Stimulated activated effector memory CD8-positive, alpha-beta T cell treated with anti-CD3 and anti-CD28 coated beads, Interleukin-12 subunit alpha, Interleukin-12 subunit beta, amount 100 ng/mL, for 72 hours (primary cell): ENCODE data around the gene DMRTB1.
A peak's percentile ranks its signal among the peaks of the same experiment; 100 is the strongest.

Experiments used
- ATAC-seq: fragments of 150-1000 bp; cut with Tn5 transposase; 2 replicates; pipeline ENCODE4 v1.10.0; 2021
- DNase-seq, 2 donors: peaks; one replicate each; pipeline ENCODE4 v3.0.0; 2021 to 2022; ENCODE audit warnings: low spot score in 2 of 2
- H3K27ac Mint-ChIP-seq: one replicate; pipeline ENCODE4 v1.8.0; 2022; ENCODE audit warnings: mild to moderate bottlenecking, mixed read lengths
- H3K36me3 Mint-ChIP-seq: one replicate; pipeline ENCODE4 v1.8.0; 2022; ENCODE audit warnings: mild to moderate bottlenecking, mixed read lengths
- H3K4me1 Mint-ChIP-seq: one replicate; pipeline ENCODE4 v1.8.0; 2022; ENCODE audit warnings: mixed read lengths
- H3K4me3 Mint-ChIP-seq: one replicate; pipeline ENCODE4 v1.8.0; 2022; ENCODE audit warnings: mild to moderate bottlenecking, mixed read lengths
- H3K9me3 Mint-ChIP-seq: one replicate; pipeline ENCODE4 v1.8.0; 2022; ENCODE audit warnings: mixed read lengths

Gene DMRTB1

DNA sequence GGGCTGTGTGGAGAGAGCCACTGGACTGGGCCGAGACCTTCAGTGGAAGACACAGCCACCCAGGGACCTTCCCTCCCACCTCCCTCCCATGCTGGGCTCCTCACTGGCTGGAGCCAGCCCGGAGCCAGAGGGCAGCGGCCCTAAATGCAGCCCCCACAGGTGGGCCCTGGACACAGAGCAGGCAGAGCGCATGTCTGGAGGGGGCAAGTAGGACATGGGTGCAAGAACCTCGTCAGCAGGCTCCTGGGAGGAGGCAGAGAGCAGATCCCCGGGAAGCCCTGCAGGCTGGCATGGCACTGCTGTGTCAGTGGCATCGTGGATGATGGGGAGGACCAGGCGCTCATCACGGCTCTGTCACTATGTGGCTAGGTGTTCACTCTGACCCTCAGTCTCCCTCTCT lies 45.7 kb downstream of the DMRTB1 start:
- Mint-ChIP-seq H3K4me3 (no peak overlapping the region), H3K4me1 (peaks cover 8% of the 10 kb centered on the region), H3K9me3 (no peaks in the 10 kb centered on the region), H3K36me3 (no peaks in the 10 kb centered on the region), H3K27ac (no peak overlapping the region)
- DNase-seq (no peak), ATAC-seq (no peak)

DNA sequence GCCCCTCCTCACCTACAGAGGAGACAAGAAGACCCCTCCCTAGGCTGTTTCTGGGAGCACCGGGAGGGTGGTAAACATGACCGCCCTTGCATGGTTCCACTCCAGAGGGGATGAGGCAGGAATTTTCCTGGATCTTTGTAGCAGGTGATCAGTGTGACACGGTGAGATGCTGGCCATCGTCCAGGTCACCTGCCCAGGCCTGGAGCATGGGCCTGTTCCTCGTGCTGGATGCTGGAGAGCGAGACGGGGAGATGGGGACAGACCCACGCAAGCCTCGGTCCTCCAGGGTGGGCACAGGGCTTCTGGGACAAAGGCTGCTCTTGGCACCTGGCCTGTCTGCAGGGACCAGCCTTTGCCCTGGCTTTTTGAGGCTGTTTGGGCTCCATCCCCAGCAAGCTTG lies 46.2 kb downstream of the DMRTB1 start:
- Mint-ChIP-seq H3K9me3 (no peaks in the 10 kb centered on the region), H3K36me3 (no peaks in the 10 kb centered on the region), H3K4me1 (peaks cover 8% of the 10 kb centered on the region), H3K4me3 (no peak overlapping the region), H3K27ac (no peak overlapping the region)
- ATAC-seq = no peak
- DNase-seq = no peak

DNA sequence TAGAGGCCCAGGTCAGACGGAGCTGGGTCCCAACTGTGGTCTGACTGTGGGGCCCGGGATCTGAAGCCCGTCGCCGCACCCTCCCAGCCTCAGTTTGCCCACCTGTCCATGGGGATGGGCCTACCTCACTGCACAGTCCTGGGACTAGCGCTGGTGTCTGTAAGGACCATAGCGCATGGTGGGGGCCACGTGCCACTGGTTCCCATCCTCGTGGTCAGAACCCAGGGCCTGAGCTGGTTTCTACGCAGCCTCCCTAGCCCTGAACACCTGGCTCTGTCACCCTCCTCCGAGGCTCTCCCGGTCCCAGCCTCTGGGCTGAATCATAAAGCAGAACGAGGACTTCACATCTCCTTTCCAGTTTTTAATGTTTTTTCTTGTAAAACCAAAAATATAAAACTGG lies 46.7 kb downstream of the DMRTB1 start:
- ATAC-seq (no peak), DNase-seq (no peak)
- Mint-ChIP-seq H3K4me3 (no peak overlapping the region), H3K27ac (no peak overlapping the region), H3K36me3 (no peaks in the 10 kb centered on the region), H3K4me1 (peaks cover 8% of the 10 kb centered on the region), H3K9me3 (no peaks in the 10 kb centered on the region)

DNA sequence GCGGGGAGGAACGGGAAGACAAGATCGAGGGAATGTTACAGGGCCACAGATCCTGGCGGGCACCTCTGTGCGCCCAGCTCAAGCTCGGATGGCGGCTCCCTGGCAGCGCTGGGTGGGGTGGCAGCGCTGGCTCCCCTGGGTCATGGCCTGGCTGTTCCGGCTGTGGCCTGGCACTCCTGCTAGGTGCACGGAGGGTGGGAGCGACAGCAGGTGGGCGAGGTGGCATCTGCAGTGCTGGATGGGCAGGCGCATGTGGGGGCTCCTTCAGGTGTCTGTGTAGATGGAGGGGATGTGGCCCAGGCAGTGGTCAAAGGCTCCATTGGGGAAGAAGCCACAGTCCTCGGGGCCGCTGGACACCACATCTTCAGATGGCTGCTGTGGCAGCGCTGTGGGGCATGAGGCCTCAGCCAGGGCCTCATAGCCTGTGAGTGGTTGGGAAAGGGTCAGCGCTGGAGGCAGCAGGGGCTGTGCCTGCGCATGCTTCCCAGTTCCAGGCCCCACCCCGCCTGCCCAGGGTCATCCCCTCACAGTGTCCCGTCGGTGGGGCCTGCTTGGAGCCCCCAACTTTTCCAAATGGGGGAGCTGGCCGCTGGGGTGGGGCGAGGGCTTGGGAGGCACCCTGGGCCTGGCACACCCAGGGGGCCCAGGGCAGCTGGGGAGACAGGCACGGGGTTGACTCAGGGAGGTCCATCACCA lies 47.3 kb downstream of the DMRTB1 start:
- Mint-ChIP-seq H3K36me3 (no peaks in the 10 kb centered on the region), H3K4me1 (peaks cover 8% of the 10 kb centered on the region), H3K27ac (no peak overlapping the region), H3K4me3 (no peak overlapping the region), H3K9me3 (no peaks in the 10 kb centered on the region)
- no peak for ATAC-seq
- no peak for DNase-seq

DNA sequence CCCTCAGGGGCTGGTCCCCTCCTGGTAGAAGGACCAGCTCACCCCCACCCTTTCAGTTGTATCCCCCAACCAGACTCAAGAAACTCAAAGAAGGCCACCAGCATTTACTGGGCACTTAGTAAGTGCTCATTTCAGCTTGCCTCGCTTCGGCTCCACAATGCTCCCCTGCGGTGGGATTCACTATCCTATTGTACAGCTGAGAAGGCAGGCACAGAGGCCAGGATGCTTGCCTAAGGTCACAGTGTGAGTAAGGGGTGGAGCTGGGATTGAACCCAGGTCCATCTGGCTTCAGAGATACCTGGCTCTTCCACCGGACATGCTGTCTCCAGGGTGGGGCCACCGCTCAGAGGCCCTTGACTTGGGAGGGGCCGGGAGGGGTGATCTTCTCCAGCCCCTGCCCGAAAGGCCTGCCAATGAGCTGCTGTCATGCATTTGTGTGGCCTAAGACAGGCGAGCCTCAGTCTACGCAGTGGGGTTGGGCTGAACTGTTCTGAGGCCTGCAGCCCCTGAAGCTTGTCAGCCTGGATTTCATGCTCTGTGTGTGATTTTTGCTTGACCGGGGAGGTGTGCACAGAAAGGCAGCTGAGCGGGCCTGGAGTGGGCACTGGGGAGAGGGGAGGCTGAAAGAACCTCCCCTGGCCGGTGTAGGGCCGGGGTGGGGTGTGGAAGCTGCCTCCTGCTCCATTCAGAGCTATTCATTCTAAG lies 48.1 kb downstream of the DMRTB1 start:
- Mint-ChIP-seq H3K27ac (no peak overlapping the region), H3K4me3 (no peak overlapping the region), H3K9me3 (no peaks in the 10 kb centered on the region), H3K4me1 (peaks cover 8% of the 10 kb centered on the region), H3K36me3 (no peaks in the 10 kb centered on the region)
- DNase-seq (no peak), ATAC-seq (no peak)

DNA sequence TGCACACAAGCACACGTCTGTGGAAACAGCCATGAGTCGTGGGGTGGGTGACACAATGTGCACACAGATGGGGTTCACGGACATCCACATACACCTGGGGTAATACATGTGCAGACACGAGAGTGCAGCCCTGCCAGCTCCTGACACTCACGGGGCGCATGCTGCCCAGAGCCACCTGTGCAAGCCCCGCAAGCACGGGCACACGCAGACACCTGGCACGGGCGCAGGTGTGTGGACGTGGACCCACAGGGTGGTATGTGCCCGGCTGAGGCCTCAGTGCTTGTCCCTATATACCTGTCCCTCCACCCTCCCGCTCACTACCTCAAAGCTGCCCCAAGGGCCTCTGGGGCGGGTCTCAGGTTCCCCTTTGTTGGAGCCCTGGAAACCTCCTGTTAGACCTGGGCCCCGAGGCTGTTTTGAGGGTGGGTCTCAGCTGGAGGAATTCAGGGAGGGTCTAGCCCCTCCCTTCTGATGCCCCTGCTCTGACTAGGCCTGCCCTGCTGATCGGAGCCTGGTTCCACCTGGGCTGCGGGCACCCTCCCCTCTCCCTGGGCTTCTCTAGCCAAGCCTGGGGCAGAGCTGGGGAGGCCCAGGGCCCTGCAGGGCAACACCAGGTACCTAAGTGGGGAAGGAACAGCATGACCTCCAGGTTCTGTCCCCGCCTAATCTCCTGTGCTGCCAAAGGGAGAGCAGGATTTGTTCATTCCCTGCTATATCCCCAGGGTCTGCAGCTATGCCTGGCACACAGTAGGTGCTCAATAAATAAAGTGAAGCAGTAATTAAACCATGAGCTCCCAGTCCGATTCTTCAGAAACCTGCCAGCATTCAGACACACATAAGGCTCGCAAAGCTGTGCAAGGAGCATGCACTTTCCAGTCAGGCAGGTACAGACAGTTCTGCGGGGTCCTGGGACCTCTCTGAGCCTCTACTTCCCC lies 49.1 kb downstream of the DMRTB1 start:
- Mint-ChIP-seq H3K4me3 (no peak overlapping the region), H3K36me3 (no peaks in the 10 kb centered on the region), H3K4me1 (peaks cover 8% of the 10 kb centered on the region), H3K27ac (peak overlapping the region; percentile 45), H3K9me3 (no peaks in the 10 kb centered on the region)
- no peak for DNase-seq
- no peak for ATAC-seq

DNA sequence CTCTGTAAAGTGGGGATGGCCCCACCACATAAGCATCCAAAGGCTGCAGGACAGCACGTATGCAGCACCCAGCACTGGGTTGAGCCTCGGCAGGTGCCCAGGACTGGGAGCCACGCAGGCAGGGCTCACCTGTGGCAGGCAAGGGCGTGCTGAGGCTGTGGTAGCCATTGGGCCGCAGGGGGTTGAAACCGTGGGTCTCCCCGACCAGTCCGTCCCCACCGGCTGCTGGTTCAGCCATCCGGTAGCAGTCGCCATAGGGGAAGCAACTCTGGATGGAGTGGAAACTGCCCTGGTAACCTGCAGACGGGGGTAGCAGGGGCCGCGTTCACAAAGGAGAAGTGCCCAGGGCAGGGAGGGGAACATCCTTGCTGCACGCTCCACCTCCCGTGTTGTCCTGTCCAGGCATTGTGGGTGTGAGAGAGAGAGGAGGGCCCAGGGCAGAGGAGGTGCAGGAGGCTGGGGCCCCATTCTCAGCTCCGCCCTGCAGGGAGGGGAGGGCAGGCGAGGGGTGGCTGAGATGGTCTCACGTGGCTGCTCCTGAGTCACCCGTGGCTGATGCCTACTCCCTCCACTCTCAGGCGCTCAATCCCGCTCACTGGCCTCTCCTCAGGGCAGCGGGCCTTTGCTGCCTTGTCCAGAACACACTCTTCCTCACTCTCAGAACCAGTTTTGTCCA lies 49.9 kb downstream of the DMRTB1 start:
- Mint-ChIP-seq H3K36me3 (no peaks in the 10 kb centered on the region), H3K27ac (peak overlapping the region; percentile 45), H3K4me3 (no peak overlapping the region), H3K4me1 (peaks cover 8% of the 10 kb centered on the region), H3K9me3 (no peaks in the 10 kb centered on the region)
- DNase-seq (no peak), ATAC-seq (peak; percentile 70)

DNA sequence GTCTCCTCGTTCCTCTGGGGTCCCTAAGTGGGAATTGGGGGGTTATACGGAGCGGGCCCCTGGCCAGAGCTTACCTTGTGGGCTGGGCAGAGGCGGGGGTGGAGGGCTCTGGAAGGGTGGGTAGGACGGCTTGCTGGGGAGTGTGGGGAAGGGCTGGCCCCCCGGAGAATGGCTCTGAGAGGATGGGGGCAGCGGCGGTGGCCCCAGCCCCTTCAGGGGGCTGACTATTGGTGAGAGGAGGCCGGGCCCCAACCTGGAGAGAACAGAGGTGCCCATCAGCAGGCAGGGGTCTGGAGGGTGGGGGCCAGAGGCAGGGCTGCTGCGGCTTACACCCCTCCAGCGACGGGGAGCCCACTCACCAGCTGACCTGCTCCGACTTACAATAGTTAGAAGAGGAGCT lies 50.6 kb downstream of the DMRTB1 start:
- no peaks in the 10 kb centered on the region for H3K9me3 Mint-ChIP-seq
- no peaks in the 10 kb centered on the region for H3K36me3 Mint-ChIP-seq
- H3K4me3 Mint-ChIP-seq = no peak overlapping the region
- peaks cover 8% of the 10 kb centered on the region for H3K4me1 Mint-ChIP-seq
- no peak for ATAC-seq
- no peak overlapping the region for H3K27ac Mint-ChIP-seq
- no peak for DNase-seq

DNA sequence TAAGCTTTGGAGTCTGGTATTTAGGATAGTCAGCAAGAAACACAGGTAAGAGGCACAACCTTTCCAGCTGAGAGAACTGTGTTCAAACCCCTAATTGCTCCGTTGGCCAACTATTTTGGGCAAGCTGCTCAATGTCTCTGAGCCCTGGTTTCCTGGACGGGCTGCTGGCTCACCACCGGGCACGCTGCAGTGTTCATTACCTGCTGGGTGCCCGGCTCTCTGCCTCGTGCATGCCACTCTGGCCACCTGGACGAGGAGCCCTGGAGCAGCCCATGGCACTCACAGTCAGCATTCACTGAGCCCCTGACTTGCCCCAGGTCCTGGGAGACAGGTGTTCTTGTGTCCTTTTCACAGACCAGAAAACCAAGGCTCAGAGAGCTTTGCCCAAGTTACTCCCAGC lies 51.0 kb downstream of the DMRTB1 start:
- no peaks in the 10 kb centered on the region for H3K9me3 Mint-ChIP-seq
- no peak for ATAC-seq

DNA sequence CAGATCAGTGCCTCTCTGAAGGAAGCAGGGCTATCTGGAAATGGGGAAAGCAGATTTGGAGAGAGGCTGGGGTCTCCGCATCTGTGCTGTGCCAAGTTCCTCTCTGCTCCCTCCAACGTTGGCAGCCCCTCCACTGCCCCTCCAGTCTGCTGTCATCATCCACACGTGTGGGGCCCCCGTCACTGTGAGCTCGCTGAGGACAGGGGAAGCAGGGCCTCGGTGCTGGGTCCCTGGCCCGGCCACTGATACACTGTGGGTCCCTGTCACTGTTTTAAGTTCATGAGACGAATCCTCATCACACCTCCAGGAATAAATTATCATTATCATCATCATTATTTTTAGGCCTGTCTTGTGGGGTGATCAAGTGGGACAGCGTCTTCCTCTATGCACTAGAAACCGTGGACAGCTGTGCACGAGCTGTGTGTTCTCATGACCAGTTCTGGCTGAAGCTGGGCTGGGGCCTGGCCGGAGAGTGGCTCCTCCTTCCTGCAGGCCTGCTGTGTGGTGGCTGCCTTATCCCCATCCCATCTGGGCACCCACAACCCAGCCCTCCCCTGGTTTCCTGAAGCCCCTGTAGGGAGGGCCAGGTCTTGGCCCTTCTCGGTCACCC lies 52.2 kb downstream of the DMRTB1 start:
- Mint-ChIP-seq H3K36me3 (no peaks in the 10 kb centered on the region), H3K4me1 (peaks cover 8% of the 10 kb centered on the region), H3K9me3 (no peaks in the 10 kb centered on the region), H3K27ac (no peak overlapping the region), H3K4me3 (no peak overlapping the region)
- no peak for ATAC-seq
- no peak for DNase-seq

More for the DNA sequence above, 51.0 kb downstream of the DMRTB1 start:
- peaks cover 8% of the 10 kb centered on the region for H3K4me1 Mint-ChIP-seq
- H3K4me3 Mint-ChIP-seq = no peak overlapping the region
- no peak overlapping the region for H3K27ac Mint-ChIP-seq
- no peaks in the 10 kb centered on the region for H3K36me3 Mint-ChIP-seq
- no peak for DNase-seq

DNA sequence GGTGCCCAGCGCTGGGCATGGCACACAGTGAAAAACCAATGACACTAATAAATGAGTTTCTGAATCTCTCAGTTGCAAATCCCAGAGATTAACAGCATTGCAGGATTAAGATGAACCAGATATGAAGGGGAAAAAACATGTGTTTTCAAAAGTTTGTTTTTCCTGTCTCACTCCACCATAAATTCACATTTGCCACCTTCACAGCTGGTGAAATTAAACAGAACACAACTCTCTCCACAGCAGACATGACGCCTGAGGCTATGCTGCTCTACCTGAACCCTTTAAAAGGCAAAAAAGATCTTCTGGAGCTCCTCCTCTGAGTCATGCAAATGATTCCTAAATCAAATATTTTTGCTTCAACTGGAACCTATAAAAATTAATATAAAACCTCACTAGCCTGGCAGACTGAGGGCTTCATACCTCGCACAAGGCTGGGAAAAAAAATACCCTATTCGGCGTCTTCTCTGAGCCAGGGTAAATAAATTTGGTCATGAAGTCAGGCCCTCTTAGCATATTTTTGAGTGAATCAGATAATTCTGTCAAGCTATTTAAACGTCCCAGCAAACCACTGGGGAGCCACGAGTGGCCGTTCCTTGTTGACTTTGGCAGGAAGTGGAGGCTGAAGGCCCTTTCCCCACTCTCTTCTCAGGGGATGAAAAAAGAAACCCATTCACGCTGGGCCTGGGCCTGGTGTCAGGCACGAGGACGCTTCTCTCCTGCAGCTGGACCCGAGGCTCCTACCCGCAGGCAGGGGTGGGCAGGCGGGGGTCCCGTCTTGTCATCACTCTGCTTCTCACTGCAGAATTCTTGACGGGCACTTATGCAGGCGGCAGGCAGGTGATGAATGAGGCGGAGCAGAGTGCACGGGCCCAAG lies 53.0 kb downstream of the DMRTB1 start:
- no peak overlapping the region for H3K27ac Mint-ChIP-seq
- H3K9me3 Mint-ChIP-seq = no peaks in the 10 kb centered on the region
- peaks cover 8% of the 10 kb centered on the region for H3K4me1 Mint-ChIP-seq
- no peak for ATAC-seq
- H3K36me3 Mint-ChIP-seq = no peaks in the 10 kb centered on the region
- no peak for DNase-seq
- no peak overlapping the region for H3K4me3 Mint-ChIP-seq

DNA sequence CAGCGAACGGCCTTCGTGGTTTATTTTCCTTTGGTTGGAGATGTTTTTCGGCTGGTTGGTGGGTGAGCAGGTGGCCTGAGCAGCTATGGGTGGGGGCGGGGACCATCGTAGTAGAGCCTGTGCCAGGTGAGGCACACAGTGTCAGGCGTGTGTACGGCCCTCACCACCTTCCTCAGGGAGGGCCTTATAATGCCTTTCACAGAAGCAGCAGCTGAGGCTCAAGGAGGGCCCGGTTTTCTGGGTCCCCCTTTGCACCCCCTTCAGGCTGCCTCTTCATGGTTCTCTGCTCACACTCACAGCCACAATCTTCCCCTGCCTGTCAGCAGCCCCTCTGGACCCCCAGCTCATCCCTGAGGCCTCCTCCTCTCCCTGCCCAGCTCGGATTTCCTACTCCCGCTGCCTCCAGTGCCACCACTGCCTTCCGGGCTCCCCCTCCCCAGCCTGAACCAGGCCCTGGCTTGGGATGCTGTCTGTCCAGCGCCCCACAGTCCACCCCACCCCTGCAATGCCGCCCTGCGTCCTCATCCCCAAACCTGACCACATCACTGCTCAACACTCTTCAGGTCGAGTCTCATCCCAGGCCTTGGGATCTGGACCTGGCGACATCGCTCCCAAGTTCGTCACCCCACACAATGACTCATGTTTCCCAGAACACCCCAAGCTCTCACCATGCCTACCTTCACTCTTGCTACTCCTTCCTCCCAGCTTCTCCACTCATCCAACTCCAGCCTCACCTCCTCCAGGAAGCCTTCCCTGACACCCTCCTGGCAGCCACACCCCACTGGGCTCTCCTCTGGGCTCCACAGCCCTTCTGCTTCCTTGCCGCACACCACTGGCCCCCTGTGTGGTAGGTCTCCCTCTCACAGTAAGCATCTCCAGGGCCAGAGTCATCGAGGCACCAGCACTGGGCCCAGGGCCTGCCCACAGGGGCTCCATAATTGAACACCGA lies 53.9 kb downstream of the DMRTB1 start:
- Mint-ChIP-seq H3K9me3 (no peaks in the 10 kb centered on the region), H3K4me3 (no peak overlapping the region), H3K36me3 (no peaks in the 10 kb centered on the region), H3K4me1 (peaks cover 8% of the 10 kb centered on the region), H3K27ac (no peak overlapping the region)
- DNase-seq (no peak), ATAC-seq (no peak)

DNA sequence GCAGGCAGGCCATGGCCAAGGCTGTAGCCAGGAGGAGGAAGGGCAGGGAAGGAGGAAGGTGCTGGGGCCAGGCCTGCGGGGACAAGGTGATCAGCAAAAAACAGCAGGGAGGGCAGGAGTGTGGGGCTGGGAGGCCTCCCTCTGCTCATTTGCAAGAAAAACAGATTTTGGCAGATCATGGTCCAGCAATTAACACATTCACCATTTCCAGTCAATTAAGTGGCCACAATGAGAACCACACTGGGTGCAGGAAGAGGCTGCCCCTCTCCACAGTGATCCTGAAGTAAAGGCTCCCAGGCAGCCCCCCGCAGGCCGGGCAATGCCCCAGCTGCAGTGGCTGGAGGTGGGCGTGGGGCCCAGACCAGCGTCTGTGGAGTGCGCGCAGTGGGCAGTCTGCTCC lies 54.6 kb downstream of the DMRTB1 start:
- no peak for ATAC-seq
- H3K4me1 Mint-ChIP-seq = peaks cover 8% of the 10 kb centered on the region

More for the DNA sequence above, 54.6 kb downstream of the DMRTB1 start:
- no peak overlapping the region for H3K4me3 Mint-ChIP-seq
- no peak overlapping the region for H3K27ac Mint-ChIP-seq
- H3K36me3 Mint-ChIP-seq = no peaks in the 10 kb centered on the region
- no peaks in the 10 kb centered on the region for H3K9me3 Mint-ChIP-seq
- DNase-seq = no peak
